ENCODE measurements around the gene EPM2A.
"Not testable (repeated sequence)": the region's sequence is repeated elsewhere in the genome, so short reads cannot be mapped to it uniquely, and the experiment has no call there.

EPM2A gene

DNA sequence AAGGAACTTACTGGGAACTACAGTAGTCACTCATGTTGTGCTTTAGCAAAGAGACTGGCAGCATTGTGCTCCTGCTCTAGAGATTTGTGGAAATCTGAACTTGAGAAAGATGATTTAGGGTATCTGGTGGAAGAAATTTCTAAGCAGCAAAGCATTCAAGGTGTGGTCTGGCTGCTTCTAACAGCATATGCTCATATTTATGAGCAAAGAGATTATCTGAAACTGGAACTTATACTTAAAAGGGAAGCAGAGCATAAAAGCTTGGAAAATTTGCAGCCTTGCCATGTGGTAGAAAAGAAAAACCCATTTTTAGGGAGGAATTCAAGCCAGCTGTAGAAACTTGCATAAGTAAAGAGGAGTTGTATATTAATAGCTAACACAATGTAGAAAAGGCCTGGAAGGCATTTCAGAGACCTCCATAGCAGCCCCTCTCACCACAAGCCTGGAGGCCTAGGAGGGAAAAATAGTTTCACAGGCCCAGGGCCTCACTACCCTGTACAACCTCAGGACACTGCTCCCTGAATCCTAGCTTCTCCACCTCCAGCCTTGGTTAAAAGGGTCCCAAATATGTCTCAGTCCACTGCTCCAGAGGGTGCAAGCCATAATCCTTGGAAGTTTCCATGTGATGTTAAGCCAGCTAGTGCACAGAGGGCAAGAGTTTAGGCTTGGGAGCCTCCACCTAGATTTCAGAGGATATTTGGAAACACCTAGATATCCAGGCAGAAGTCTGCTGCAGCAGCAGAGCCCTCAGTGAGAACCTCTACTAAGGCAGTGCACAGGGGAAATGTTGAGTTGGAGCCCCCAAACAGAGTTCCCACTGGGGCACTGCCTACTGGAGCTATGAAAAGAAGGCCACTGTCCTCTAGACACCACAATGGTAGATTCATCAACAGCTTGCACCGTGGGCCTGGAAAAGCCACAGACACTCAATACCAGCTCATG, 6.6 kb downstream of the EPM2A start:
- no peak for DNase-seq

DNA sequence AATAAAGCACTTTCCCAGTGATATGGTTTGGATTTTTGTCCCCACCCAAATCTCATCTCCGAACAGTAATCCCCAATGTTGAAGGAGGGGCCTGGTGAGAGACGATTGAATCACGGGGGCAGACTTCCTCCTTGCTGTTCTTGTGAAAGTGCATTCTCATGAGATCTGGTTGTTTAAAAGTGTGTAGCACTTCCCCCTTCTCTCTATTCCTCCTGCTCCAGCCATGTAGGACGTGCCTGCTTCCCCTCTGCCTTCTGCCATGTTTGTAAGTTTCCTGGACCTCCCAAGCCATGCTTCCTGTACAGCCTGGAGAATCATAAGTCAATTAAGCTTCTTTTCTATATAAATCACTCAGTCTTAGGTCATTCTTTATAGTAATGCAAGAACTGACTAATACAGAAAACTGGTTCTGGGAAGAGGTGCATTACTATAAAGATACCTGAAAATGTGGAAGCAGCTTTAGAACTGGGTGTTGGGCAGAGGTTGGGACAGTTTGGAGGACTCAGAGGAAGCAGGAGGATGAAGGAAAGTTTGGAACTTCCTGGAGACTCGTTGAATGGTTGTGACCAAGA, 7.4 kb downstream of the EPM2A start:
- DNase-seq = no peak

DNA sequence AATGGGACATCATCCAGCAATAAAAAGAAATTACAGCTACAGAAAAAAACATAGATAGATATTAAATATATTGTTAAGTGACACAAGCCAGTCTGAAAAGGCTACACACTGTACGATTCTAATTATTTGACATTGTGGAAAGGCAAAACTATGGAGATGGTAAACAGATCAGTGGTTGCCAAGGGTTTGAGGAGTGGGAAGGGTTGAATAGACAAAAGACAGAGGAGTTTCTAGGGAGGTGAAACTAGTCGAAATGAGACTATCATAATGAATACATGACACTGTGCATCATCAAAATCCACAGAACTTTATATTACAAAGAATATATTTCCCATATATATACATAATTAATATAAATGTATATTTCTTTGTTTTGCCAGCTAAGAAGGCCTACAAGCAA, 9.8 kb downstream of the EPM2A start:
- DNase-seq = no peak

DNA sequence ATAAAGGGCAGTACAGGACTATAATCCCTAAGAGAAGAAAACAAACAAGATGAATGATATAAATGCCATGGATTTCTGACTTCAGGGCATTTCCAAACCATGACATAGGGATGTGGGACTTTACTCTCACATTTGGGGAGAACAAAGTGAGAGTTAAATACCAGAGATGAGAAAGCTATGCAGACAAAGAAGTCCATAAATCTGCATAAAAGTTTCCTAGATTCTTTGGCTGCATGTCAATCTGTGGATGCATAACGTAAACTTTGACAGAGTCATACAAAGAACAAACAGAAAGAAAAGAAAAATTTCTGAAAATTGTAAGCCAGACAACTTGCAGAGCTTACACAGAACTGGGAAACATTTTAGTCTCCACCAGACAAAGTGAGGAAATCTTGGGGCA, 11.7 kb downstream of the EPM2A start:
- no peak for DNase-seq

DNA sequence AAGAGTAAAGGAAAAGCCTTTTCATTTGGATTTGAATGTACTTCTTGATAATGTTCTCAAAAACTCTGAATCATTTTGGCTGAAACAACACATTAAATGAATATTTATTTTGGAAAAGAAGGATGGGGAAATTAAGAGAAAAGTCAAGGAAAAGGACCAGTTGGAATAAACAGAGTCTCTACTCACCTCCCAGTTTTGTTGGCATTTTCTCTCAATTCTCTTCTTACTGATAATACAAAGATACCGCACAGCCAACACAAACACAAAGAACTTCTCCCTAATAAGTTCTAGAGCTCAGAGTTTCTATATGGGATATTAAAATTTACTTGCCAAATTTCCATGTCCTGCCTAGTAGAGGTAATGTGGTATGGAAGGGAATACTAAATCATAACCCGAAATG, 13.1 kb downstream of the EPM2A start:
- DNase-seq = no peak

DNA sequence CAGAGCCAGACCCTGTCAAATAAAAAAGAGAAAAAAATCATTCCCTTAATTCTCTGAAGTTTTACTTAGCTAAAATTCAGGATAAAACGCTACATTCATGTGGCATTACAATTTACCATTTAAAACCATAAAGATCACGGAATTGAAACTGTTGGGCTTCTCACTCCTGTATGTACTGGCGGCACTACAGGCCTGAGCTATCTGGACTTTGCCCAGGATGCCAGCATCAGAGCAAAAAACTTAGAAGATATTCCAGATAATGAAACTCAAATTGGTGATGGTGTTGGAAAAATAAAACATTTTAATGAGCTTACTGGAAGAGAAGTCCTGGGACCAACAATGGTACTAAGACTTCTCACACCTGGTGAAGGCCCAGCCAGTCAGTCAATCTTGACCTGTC, 14.2 kb downstream of the EPM2A start:
- DNase-seq = no peak

DNA sequence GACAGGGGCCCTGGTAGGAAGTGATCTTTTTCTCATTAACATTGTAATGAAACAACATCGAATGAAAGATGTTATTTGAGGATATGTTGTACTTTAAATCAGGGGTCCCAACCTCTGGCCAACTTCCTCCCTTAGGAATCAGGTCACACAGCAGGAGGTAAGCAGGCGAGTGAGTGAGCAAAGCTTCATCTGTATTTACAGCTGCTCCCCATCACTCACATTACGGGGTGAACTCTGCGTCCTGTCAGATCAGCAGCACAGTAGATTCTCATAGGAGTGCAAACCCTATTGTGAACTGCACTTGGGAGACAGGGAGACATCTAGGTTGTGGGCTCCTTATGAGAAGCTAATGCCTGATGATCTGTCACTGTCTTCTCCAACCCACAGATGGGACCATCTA, 19.9 kb downstream of the EPM2A start:
- DNase-seq = no peak

DNA sequence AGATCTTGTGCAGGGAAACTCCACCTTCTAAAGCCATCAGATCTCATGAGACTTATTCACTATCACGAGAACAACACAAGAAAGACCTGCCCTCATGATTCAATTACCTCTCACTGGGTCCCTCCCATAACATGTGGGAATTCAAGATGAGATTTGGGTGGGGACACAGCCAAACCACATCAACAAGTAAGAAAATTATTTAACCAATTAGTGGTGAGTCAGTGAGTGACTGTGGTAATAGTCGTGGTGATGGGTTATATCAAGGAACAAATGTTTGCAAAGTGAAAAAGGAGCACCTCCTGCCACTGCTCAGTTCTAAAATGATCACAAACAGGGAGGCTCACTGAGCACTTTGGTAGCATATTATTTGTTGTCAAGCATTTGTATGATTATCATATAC, 20.6 kb downstream of the EPM2A start:
- no peak for DNase-seq

DNA sequence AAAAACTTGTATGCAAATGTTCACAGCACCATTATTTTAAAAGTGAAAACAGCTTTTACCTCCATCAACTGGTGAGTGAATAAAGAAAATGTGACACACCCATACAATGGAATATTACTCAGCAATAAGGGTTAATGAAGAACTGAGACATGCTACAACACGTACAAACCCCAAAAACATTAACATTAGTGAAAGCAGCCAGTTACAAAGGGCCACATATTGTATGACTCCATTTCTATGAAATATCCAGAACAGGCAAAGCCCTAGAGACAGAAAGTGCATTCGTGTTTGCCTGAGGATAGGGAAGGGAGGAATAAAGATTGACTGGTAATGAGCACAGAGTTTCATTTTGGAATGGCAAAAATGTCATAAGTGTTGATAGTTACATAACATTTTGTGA, 21.5 kb downstream of the EPM2A start:
- DNase-seq = no peak

DNA sequence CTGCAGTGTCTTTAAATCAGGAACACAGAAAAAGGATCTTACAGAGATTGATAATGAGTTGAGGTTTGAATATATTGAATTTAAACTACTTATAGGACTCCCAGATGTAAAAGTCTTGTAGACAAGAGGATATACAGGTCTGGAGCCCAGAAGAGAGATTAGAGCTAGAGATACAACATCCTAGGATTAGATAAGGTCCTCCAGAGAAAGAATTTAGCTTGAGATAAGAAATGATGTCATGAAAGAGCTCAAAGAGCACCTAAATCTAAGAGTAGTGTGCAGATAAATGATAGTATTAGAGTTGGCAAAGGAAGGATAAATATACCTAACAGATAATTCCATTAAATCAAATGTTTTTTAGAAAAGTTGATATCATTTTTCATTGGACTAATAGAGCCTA, 23.9 kb downstream of the EPM2A start:
- no peak for DNase-seq

DNA sequence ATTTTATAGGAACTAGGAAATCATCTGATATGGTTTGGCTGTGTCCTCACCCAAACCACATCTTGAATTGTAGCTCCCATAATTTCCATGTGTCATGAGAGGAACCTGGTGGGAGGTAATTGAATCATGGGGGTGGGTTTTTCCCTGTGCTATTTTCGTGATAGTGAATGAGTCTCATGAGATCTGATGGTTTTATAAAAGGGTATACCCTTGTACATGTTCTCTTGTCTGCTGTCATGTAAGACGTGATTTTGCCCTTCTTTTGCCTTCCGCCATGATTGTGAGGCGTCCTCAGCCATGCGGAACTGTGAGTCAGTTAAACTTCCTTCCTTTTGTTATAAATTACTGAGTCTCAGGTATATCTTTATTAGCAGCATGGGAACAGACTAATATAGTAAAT, 27.9 kb downstream of the EPM2A start:
- no peak for DNase-seq

DNA sequence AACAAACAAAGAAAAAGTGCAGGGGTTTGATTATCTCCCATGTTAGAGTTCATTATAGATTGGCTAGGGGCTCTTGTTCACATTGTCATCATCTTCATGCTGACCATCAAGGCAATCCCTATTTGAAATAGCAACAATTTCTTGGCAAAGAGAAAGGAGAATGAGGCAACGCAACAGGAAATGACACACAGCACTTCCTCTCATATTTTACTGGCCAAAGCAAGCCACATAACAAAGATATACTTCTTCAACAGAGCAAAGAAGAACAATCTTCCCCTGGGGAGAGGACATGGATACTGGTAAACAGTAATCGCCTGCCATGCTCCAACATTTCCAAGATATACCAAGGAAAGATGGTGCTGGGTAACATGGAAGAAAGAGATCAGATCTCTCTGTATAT, 29.8 kb downstream of the EPM2A start:
- DNase-seq = no peak

DNA sequence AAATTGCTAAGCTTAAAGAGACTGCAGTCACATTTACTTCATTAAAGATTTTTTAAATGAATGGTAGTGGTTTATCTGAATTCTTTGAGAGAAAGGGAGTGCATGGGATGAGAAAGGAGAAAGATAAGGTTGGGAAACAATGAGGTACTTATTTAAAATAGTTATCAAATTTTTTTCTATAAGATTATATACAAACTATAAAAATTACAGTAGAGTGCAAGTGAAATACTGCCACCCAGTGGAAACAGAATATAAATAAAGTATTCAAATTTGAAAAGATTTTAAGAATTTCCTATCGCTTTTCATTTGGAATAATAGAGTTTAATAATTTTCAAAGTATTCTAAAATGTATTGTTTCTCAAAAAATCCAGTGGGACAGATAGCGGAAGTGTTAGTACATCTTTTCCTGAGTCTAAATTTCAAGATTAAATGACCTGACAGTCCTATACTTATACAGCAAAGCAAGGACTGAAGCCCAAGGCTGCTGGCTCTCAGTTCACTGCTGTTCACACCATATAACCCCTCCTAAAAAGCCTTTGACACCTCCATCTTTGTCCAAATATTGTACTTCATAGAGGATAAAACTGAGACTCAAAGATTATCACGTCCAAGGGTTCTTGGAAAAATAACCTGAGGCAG, 31.1 kb downstream of the EPM2A start:
- no peak for DNase-seq

DNA sequence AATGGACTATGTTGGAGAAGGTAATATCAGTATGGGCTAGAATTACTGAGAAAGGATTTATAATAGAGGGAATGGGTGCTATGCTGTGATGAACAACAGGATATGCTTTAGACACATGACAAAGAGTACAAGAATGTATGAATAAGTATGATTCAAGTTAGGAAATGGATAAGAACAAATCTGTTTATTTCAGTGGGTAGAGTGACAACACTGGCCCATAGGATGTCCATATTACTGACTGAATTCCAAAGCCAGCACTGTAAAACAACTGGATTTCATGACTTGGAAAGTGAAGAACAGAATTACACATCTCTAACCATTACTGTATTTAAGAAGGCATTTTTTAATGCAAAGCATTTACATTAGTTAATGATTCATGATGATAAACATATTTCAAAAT, 35.9 kb downstream of the EPM2A start:
- no peak for DNase-seq

DNA sequence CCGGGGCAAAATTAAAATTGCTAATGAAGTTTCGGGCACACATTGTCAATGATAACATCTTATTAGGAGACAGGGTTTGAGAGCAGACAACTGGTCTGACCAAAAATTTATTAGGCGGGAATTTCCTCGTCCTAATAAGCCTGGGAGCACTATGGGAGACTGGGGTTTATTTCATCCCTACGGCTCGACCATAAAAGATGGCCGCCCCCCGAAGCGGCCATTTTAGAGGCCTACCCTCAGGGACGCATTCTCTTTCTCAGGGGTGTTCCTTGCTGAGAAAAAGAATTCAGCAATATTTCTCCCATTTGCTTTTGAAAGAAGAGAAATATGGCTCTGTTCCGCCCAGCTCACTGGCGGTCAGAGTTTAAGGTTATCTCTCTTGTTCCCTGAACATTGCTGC, 37.9 kb downstream of the EPM2A start:
- DNase-seq = not testable (repeated sequence)

DNA sequence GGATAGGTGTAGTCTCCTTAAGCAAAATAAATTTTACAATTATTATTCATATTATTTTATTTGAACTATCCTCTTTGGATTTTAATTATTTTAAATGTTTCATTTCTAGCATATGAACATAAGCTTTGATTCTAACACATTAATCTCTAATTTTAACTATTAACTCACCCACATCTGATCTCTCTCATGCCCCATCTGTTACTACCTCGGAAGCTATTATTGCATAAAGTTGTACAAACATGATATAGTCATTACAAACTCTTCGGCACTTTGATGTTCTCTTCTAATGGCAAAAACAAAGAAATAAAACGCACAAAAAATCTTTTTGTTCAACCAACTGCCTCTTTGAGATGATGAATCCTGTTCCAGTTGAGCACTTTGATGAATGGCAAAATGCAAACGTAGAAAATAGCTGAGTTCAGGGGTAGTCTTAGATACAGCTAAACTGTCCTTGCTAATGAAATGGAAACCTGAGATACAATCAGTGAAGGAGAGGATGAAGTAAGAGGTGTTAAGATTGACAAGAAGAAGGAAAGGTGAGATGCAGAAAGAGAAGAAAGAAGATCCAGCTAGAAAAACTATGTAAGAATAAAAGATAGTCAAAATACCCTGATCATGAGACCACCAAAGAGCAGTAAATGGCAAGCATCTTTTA, 41.1 kb downstream of the EPM2A start:
- no peak for DNase-seq

DNA sequence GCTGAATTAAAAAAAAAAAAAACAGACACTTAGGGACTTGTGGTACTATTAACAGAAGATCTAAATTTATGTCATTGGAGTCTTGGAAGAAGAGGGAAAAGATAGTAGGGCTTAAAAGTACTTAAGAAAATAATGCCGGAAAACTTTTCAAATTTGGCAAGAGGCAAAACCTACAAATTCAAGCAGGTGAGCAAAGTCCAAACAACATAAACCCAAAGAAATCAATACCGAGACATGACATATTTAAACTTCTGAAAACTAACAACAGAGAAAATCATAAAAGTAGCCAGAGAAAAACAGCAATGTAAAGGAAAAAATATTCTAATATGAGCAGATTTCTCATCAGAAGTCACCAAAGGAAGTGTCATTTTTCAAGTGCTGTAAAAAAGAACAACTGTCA, 44.4 kb downstream of the EPM2A start:
- DNase-seq = no peak

DNA sequence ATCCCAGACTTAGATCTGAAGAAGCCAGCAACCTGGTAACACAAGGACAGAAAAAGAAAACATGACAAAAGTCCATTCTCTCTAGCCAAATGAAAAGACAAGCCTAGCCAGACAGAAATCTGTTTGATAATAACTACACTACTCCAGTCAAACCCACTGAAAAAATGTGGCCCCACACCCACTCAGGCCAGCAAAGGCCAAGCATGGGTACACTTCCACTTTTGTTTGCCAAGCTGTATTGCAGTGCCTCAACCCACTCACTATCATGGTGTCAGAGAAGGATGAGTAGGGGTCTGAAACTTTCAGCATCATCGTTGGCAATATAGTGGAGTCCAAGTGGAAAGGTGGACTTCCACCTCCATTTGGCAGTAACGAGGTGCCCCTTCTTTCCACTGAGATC, 45.8 kb downstream of the EPM2A start:
- no peak for DNase-seq

DNA sequence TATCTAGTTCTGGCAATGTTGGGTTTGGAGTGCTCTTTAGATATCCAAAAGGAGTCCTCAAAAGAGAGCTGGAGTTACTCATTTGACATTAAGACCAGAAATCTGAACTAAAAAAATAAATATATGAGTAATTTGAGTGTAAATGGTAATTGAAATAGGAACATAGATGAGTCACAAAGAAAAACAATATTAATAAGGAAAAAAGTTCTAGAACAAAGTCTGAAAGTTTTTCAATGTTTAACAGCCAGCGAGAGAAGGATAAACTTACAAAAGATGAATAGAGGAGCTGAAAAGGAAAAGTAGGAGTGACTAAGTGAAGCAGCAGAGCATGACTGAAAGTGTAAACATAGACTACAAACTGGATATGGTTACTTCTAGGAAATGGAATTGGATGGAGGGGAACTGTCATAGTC, 46.8 kb downstream of the EPM2A start:
- no peak for DNase-seq

DNA sequence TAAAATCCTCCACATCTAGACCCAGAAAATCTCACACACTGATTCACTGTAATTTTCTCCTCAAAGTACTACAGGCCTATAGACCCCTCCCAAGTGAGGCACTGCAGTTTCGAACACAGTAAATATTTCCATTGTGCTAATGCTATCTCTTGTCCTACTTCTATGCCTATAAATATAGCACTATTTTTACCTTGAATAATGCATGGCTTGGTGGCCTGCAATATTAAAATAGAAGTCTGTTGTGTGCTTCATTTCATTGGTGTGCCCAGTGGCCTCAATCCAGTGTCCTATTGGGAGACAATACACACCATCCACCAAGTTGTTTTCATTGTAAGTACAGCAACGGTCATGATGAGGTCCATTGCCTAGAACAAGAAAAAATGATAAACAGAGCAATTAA, 49.4 kb downstream of the EPM2A start:
- no peak for DNase-seq

DNA sequence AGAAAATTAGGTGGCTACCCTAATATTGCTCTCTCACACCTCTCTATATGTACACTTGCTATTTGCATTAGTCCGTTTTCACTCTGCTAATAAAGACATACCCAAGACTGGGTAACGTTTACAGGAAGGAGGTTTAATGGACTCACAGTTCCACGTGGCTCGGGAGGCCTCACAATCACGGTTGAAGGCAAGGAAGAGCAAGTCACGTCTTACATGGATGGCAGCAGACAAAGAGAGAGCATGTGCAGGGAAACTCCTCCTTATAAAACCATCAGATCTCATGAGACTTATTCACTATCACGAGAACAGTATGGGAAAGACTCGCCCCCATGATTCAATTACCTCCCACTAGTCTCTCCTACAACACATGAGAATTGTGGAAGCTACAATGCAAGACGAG, 53.4 kb downstream of the EPM2A start:
- DNase-seq = no peak

DNA sequence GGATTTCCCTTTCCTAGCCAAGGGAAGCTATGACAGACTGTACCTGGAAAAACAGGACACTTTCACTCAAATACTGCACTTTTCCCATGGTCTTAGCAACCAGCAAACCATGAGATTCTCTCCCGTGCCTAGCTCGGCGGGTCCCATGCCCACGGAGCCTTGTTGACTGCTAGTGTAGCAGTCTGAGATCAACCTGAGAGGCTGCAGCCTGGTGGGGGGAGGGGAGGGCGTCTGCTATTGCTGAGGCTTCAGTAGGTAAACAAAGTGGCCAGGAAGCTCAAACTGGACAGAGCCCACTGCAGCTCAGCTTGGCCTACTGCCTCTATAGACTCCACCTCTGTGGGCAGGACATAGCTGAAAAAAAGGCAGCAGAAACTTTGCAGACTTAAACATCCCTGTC, 61.8 kb downstream of the EPM2A start:
- DNase-seq = no peak

DNA sequence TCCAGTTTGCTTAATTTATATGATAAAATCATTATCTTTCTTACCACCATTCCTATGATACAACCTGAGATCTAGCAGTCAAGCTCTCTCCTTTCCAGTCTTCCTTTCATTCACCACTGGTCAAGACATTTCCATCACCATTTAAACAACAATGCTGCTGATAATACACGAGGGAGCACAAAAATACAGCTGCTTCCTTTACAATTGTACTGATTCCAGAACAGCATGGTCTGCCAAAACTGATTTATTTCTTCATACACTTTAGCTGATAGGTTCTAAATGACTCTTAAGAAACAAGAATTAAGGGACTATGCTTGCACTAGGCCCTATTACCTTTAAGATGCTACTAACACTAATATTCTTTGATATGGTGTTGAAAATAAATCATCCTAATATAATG, 65.0 kb downstream of the EPM2A start:
- DNase-seq = no peak

DNA sequence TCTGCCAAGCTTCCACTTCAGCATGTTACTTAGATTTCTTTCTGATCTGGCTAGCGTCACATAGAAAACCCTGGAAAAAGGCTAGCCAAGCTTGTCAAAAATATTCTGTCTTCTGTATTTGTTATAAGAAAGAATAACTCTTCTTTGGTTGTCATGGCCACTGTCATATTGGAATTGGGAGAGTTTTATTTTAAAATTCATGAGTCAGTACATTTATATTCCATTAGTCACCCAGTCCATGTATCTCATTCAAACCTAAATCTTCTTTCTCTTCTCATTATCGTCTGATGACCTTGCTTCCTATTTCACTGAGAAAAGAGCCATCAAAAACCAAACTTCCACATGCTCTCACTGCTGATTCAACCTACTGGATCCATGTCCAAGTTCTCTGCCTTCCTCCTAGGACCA, 65.7 kb downstream of the EPM2A start:
- DNase-seq = no peak
